ENCODE data around the gene OR6C74.

Gene OR6C74

GRCh38 chr12:55244309-55244708 is at the start of gene OR6C74:
TSS of gene OR6C74 (plus strand) at chr12:55244609. CDS start at chr12:55247288, 2,679 bp downstream.
- DNase-seq (ENCODE audit: low read depth): no peak

- no peak for DNase-seq (ENCODE audit: low read depth)
Observed at GRCh38 chr12:55220725-55221124, 23.7 kb upstream of the OR6C74 start, which contains the start of gene OR10A7. TSS of gene OR10A7 (plus strand) at chr12:55221025. CDS start at chr12:55221025, 0 bp downstream.

GRCh38 chr12:55226523-55226922 is 17.9 kb upstream of the OR6C74 start:
- no peak for DNase-seq (ENCODE audit: low read depth)

GRCh38 chr12:55227643-55228042 is 16.8 kb upstream of the OR6C74 start:
- DNase-seq (ENCODE audit: low read depth): no peak

- DNase-seq (ENCODE audit: low read depth): no peak
Observed at GRCh38 chr12:55246159-55246558, 1.8 kb downstream of the OR6C74 start.

GRCh38 chr12:55250944-55251343 is 6.5 kb downstream of the OR6C74 start:
- no peak for DNase-seq (ENCODE audit: low read depth)

GRCh38 chr12:55253281-55253680 is 8.9 kb downstream of the OR6C74 start:
- no peak for DNase-seq (ENCODE audit: low read depth)

GRCh38 chr12:55256831-55257230 is 12.4 kb downstream of the OR6C74 start:
- no peak for DNase-seq (ENCODE audit: low read depth)

- no peak for DNase-seq (ENCODE audit: low read depth)
Observed at GRCh38 chr12:55258303-55258702, 13.9 kb downstream of the OR6C74 start.

- no peak for DNase-seq (ENCODE audit: low read depth)
Observed at GRCh38 chr12:55280991-55281390, 36.6 kb downstream of the OR6C74 start.

GRCh38 chr12:55289999-55290398 is 45.6 kb downstream of the OR6C74 start:
- DNase-seq (ENCODE audit: low read depth): no peak

Data from T-helper 22 cell (primary cell).